Vagina (tissue), 2 donors: Measurements from ENCODE around the gene LAMC1. TPM values are rescaled to one million over a fixed set of nuclear protein-coding genes. Genes with fewer than 3 reads are reported as not detected.

ENCODE experiments used
- DNase-seq, 2 donors: peaks; one replicate each; pipeline ENCODE4 v3.0.0-alpha.2; 2017; ENCODE audit errors: extremely low spot score in 2 of 2
- H3K27ac ChIP-seq: fragments of 200-600 bp; sonication (generic); one replicate; pipeline ENCODE4 v1.5.1; 2019
- H3K27me3 ChIP-seq: fragments of 200-600 bp; sonication (generic); one replicate; pipeline ENCODE4 v1.5.1; 2019
- H3K36me3 ChIP-seq, 2 donors: fragments of 200-600 bp; sonication (generic); one replicate each; pipeline ENCODE4 v1.5.1; 2017 to 2019
- H3K4me1 ChIP-seq: fragments of 200-600 bp; sonication (generic); one replicate; pipeline ENCODE4 v1.5.1; 2019
- H3K4me3 ChIP-seq, 2 donors: fragments of 200-600 bp; sonication (generic); 1 replicate in 1 of 2; 2 replicates in 1 of 2; pipeline ENCODE4 v1.5.1; 2016 to 2019
- H3K9me3 ChIP-seq: fragments of 200-600 bp; sonication (generic); one replicate; pipeline ENCODE4 v1.5.1; 2019
- CTCF ChIP-seq, 3 experiments: fragments of 450-650 bp in 2 of 3; fragments of 200-600 bp in 1 of 3; sonication (generic) in 1 of 3; IDR thresholded peaks; one replicate each; pipeline ENCODE4 v1.5.1; 2017 to 2019; ENCODE audit warnings: antibody characterized with exemption in 3 of 3, mild to moderate bottlenecking in 2 of 3, moderate library complexity in 2 of 3
- POLR2A ChIP-seq, 2 donors: fragments of 450-650 bp; IDR thresholded peaks; one replicate each; pipeline ENCODE4 v1.6.1; 2017; ENCODE audit warnings: antibody characterized with exemption in 2 of 2, mild to moderate bottlenecking in 2 of 2, moderate library complexity in 2 of 2
- POLR2AphosphoS5 ChIP-seq, 2 donors: sonication (generic); formaldehyde crosslinking; IDR thresholded peaks; one replicate each; pipeline ENCODE4 v1.9.0; 2017; ENCODE audit warnings: antibody characterized with exemption in 2 of 2, mild to moderate bottlenecking in 2 of 2, low read depth in 1 of 2; ENCODE audit not compliant: insufficient read depth in 1 of 2
- intact Hi-C: fragments of 100-400 bp; cut with DNase I; formaldehyde crosslinking; loops from one replicate; pipeline ENCODE4 v1.15.1; 2023
- total RNA-seq: library from RNA; depleted of rRNA; stranded (reverse); fragments of >200 nt; gene quantifications from one replicate; pipeline ENCODE4 v1.2.3, GENCODE V29; 2016

LAMC1 gene
- total RNA-seq, 1 donor from 2014 or later: 217 TPM

GRCh38 chr1:182984621-182985020, 38.6 kb upstream of the LAMC1 start:
- no peaks in the 10 kb centered on the region for H3K36me3 ChIP-seq
- no peaks in the 10 kb centered on the region for H3K4me1 ChIP-seq
- no peak overlapping the region for H3K4me3 ChIP-seq
- H3K27me3 ChIP-seq: no peaks in the 10 kb centered on the region
- H3K27ac ChIP-seq: no peak overlapping the region
- TF ChIP-seq POLR2A (IDR thresholded peaks at IDR 0.05) (no peak), POLR2AphosphoS5 (IDR thresholded peaks at IDR 0.05; ENCODE audit: insufficient read depth in 1 of 2, low read depth in 1 of 2) (no peak), CTCF (IDR thresholded peaks at IDR 0.05) (no peak)
- intact Hi-C loops: no loop called here
- no peak for DNase-seq
- H3K9me3 ChIP-seq: no peaks in the 10 kb centered on the region

GRCh38 chr1:182985876-182986275, 37.3 kb upstream of the LAMC1 start:
- H3K27ac ChIP-seq: no peak overlapping the region
- no peak for DNase-seq
- no peaks in the 10 kb centered on the region for H3K9me3 ChIP-seq
- H3K4me1 ChIP-seq: no peaks in the 10 kb centered on the region
- TF ChIP-seq POLR2A (IDR thresholded peaks at IDR 0.05) (no peak), CTCF (IDR thresholded peaks at IDR 0.05) (no peak), POLR2AphosphoS5 (IDR thresholded peaks at IDR 0.05; ENCODE audit: insufficient read depth in 1 of 2, low read depth in 1 of 2) (no peak)
- intact Hi-C loops: no loop called here
- no peak overlapping the region for H3K4me3 ChIP-seq
- H3K27me3 ChIP-seq: no peaks in the 10 kb centered on the region
- no peaks in the 10 kb centered on the region for H3K36me3 ChIP-seq

- H3K27ac ChIP-seq: no peak overlapping the region
- no peaks in the 10 kb centered on the region for H3K9me3 ChIP-seq
- no peaks in the 10 kb centered on the region for H3K36me3 ChIP-seq
- no peaks in the 10 kb centered on the region for H3K4me1 ChIP-seq
- H3K4me3 ChIP-seq: no peak overlapping the region
- intact Hi-C loops: no loop called here
- TF ChIP-seq POLR2AphosphoS5 (IDR thresholded peaks at IDR 0.05; ENCODE audit: insufficient read depth in 1 of 2, low read depth in 1 of 2): no peak
- TF ChIP-seq CTCF (IDR thresholded peaks at IDR 0.05): no peak
- no peak for DNase-seq
- H3K27me3 ChIP-seq: no peaks in the 10 kb centered on the region
These were observed 32.6 kb upstream of the LAMC1 start for GRCh38 chr1:182990413-182991144.

- Histone ChIP-seq H3K36me3 (no peaks in the 10 kb centered on the region), H3K4me3 (no peak overlapping the region), H3K9me3 (no peaks in the 10 kb centered on the region), H3K4me1 (no peaks in the 10 kb centered on the region), H3K27me3 (no peaks in the 10 kb centered on the region), H3K27ac (no peak overlapping the region)
- DNase-seq: no peak
- no peak for TF ChIP-seq POLR2AphosphoS5 (IDR thresholded peaks at IDR 0.05; ENCODE audit: insufficient read depth in 1 of 2, low read depth in 1 of 2)
- no peak for TF ChIP-seq CTCF (IDR thresholded peaks at IDR 0.05)
- intact Hi-C loops: no loop called here
These were observed 29.5 kb upstream of the LAMC1 start for GRCh38 chr1:182993746-182994145.

- TF ChIP-seq CTCF (IDR thresholded peaks at IDR 0.05) (no peak), POLR2A (IDR thresholded peaks at IDR 0.05) (no peak), POLR2AphosphoS5 (IDR thresholded peaks at IDR 0.05; ENCODE audit: insufficient read depth in 1 of 2, low read depth in 1 of 2) (no peak)
- H3K4me3 ChIP-seq: no peak overlapping the region
- no peaks in the 10 kb centered on the region for H3K4me1 ChIP-seq
- H3K36me3 ChIP-seq: no peaks in the 10 kb centered on the region
- no peaks in the 10 kb centered on the region for H3K9me3 ChIP-seq
- H3K27me3 ChIP-seq: no peaks in the 10 kb centered on the region
- intact Hi-C loops: no loop called here
- no peak for DNase-seq
- no peak overlapping the region for H3K27ac ChIP-seq
These were observed 27.3 kb upstream of the LAMC1 start for GRCh38 chr1:182995894-182996293.
